GM21447 (cell line): ENCODE measurements around the gene SLC6A20.

ENCODE experiments used
- ATAC-seq: cut with Tn5 transposase; IDR thresholded peaks from one replicate; pipeline ENCODE4 v1.9.1; 2021; ENCODE audit not compliant: unreplicated experiment

The SLC6A20 gene

GRCh38 chr3:45802146-45802545 lies 5.8 kb upstream of the SLC6A20 start:
- ATAC-seq: no peak

GRCh38 chr3:45800611-45801010 lies 4.3 kb upstream of the SLC6A20 start:
- no peak for ATAC-seq

GRCh38 chr3:45799586-45799985 lies 3.2 kb upstream of the SLC6A20 start:
- no peak for ATAC-seq

DNA sequence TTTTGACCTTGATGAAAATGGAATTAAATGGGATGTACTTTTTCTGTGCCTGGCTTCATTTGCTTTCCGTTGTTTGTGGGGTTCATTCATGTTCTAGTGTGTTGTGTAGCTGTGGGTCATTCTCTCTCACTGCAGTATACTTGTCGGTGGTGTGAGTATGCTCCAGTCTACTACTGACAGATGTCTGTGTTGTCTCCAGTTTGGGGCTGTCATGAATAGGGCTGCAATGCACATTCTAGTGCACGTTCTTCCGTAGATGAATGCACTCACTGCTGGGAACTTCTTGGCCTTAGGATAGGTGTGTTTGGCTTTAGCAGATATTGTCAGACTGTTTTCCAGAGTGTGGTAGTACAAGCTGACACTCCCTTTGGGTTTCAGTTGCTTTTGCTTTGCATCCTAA lies 1.7 kb upstream of the SLC6A20 start:
- no peak for ATAC-seq

GRCh38 chr3:45796902-45797637 lies 734 bp upstream of the SLC6A20 start:
- ATAC-seq: no peak

DNA sequence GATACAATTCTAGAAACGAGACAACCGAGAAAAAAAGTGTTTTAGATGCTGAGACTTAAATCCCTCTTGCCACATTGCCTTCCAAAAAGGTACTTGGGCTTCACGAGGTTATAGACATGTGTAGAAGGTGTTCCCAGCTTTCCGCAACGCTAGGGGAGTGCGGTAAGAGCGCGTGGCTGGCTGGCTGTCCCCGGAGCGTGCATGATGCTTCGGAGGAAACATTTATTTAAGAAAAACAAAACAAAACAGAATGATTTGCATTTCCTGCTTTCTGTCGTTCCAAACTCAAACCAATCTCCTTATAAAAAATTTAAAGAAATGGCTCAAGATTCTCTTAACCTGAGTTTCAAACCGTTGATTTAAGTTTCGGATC lies 841 bp downstream of the SLC6A20 start:
- ATAC-seq: no peak

DNA sequence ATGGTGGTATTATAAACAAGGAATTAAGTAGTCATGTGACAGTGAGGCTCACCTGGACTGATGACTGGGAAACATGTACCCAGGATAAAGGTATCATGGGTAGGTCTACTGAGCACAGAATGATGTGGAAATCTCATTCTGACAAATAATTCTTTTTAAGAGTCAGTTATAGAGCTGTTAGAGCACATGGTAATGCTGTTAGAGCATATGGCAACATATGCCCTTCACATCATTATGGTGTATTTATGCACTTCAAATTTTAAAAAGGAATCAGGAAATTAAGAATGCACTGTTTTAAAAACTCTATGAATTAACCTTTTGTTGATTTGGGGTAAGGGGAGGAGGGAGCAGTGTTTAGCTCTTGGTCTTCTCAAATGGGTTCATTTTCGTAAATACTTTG lies 1.7 kb downstream of the SLC6A20 start:
- ATAC-seq: no peak

DNA sequence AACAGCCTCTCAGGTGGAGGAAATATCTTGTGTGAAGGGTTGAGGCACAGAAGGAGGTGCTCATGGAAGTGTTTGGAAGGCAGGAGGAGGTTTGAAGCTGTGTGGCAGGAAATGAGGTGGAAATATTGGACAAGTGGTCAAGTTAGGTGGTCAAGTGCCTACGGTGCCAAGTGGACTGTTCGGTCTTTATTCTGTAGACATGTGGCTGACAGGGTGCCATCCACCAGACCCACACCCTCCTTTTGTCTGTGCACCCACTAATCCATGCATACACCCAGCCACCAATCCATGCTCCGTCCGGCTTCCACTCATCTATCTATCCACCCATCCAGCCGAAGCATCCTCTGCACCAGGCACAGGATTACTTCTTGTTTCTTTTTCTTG lies 2.2 kb downstream of the SLC6A20 start:
- no peak for ATAC-seq

- no peak for ATAC-seq
These were observed 2.7 kb downstream of the SLC6A20 start for GRCh38 chr3:45793482-45794176.

DNA sequence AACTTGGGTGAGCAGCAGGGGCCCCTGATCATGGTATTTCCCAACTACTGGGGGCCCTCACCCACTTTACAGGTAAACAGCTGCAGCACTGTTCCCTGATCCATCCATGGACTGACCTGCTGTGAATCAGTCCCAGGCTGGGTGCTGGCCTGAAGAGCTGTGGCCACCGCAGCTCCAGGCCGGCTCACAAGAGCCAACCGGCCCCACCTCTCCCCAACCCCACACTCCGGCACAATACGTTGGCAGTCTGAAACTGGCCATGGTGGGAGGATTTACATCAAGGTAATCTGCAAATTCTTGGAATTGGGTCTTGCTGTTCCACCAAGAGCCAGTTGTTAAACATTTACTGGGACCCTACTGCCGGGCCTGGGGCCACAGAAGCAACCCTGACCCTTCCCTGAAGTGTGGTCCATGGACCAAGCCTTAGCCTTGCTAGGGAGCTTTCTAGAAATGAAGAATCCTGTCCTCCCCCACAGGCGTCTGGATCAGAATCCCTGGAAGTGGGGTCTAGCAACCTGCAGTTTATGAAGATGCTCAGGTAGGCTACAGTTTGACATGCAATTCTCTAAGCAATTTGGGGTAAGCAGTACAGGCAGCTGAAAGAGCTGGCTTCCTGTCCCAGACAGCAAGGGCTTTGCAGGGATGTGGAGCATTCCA lies 3.7 kb downstream of the SLC6A20 start:
- no peak for ATAC-seq

- no peak for ATAC-seq
These were observed 4.3 kb downstream of the SLC6A20 start for GRCh38 chr3:45792036-45792435.

- ATAC-seq: no peak
These were observed 5.7 kb downstream of the SLC6A20 start for GRCh38 chr3:45790596-45790995.

DNA sequence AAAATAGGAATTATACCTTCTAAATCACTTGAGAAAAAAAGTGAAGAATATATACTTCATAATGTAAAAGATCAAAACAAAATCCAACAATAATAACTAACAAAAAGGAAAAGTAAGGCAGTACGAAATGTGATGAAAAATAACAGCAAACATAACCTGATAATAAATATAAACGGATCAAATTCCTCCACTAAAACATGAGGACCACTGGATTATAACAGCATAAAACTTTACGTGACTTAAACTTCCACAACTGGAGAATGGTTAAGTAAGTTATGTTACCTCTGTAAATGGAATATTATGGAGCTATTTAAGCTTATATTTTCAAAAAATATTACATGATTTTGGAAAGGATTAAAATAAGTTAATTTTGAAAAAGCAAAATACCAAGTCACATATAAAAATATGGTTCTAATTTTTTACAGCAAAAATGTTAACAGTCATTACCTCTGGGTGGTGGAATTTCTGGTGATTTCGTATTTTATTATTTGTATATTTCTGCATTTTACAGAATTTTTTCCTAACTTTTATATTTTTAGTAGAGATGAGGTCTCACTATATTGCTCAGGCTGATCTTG lies 7.0 kb downstream of the SLC6A20 start:
- no peak for ATAC-seq

DNA sequence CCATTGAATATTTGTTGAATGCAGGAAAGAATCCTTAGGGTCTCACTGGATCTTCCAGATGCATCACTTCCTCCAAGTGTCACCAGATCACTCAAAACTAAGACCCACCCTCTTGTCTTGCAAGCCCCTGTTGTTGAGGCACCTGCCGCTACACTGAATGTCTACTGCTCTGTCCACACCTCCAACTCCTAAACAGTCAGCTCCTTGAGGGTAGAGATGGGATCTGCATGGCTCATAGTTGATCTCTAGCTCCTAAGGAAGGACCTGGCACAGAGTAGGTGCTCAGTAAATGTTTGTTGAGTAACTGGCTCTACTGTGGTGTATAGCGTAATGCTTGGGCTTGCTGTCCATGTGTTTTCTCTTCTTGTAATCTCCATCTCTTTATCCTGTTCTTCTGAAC lies 8.8 kb downstream of the SLC6A20 start:
- no peak for ATAC-seq

- ATAC-seq: no peak
These were observed 9.4 kb downstream of the SLC6A20 start for GRCh38 chr3:45786801-45787495.

- no peak for ATAC-seq
These were observed 10.7 kb downstream of the SLC6A20 start for GRCh38 chr3:45785605-45786150.

- no peak for ATAC-seq
These were observed 12.7 kb downstream of the SLC6A20 start for GRCh38 chr3:45783667-45784066.

GRCh38 chr3:45782381-45782780 lies 14.0 kb downstream of the SLC6A20 start:
- ATAC-seq: no peak

DNA sequence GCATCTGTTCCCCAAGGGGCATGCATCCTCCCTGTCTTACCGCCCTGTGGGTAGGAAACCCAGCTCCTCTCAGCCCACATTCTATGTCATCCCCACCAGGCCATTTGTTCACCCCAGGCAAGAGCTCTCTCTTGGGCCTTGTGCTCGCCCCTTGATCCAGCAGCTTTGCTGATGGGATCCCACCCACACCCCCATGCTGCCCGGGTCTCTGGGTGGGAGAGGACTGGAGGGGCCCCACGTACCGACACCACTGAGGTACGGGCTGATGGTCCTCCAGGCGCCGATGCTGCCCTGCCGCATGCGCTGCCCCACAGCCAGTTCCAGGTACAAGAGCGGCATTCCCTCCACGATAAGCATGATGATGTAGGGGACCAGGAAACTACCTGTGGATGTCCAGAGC lies 14.5 kb downstream of the SLC6A20 start:
- no peak for ATAC-seq

- ATAC-seq: no peak
These were observed 15.1 kb downstream of the SLC6A20 start for GRCh38 chr3:45781271-45781670.
